ENCODE results near the gene PRKCE. TPM values are rescaled to one million over a fixed set of nuclear protein-coding genes. Genes with fewer than 3 reads are reported as not detected.

The PRKCE gene
- total RNA-seq, 1 experiment from 2014 or later, result 17.7 TPM

DNA sequence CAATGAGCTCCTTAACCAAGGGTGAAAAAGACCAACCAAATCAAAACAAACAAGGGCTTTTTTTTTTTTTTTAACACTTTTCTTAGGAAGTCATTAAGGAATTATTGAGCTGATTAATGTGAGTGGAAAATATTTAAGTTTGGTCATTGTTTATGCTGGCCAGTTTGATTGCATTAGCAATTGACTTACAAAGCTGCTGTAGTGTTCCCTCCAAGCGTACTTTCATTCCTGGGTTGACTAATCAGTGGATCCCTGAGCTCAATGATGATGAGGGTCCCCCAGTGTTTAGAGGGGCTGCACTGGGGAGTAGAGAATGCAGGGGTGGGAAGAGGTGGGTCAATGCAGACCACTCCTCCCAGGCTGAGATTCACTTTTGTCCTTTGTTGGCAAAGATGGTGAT is 119.3 kb downstream of the PRKCE start:
- no peaks in the 10 kb centered on the region for H3K27me3 Mint-ChIP-seq (ENCODE audit: unreplicated experiment)
- no peaks in the 10 kb centered on the region for H3K4me1 Mint-ChIP-seq (ENCODE audit: low read depth, unreplicated experiment)
- no peaks in the 10 kb centered on the region for H3K9me3 Mint-ChIP-seq (ENCODE audit: low read depth, unreplicated experiment)
- intact Hi-C loops (cut with micrococcal nuclease; ENCODE audit: unreplicated experiment), result no loop called here
- TF ChIP-seq, protein P1, sequence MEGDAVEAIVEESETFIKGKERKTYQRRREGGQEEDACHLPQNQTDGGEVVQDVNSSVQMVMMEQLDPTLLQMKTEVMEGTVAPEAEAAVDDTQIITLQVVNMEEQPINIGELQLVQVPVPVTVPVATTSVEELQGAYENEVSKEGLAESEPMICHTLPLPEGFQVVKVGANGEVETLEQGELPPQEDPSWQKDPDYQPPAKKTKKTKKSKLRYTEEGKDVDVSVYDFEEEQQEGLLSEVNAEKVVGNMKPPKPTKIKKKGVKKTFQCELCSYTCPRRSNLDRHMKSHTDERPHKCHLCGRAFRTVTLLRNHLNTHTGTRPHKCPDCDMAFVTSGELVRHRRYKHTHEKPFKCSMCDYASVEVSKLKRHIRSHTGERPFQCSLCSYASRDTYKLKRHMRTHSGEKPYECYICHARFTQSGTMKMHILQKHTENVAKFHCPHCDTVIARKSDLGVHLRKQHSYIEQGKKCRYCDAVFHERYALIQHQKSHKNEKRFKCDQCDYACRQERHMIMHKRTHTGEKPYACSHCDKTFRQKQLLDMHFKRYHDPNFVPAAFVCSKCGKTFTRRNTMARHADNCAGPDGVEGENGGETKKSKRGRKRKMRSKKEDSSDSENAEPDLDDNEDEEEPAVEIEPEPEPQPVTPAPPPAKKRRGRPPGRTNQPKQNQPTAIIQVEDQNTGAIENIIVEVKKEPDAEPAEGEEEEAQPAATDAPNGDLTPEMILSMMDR (IDR thresholded peaks at IDR 0.05; ENCODE audit: unreplicated experiment), result no peak
- CTCF ChIA-PET, result interaction anchor here (0.7 kb wide), 1 partner anchor 597 kb away, joined by 3 read pairs; no protein-coding TSS in a partner anchor
- no peak for DNase-seq
- H3K27ac Mint-ChIP-seq (ENCODE audit: unreplicated experiment), result no peak overlapping the region
- BruUV-seq (replicated peaks), result no TSS peak
- H3K4me3 Mint-ChIP-seq (ENCODE audit: low read depth, unreplicated experiment), result no peak overlapping the region
- no peaks in the 10 kb centered on the region for H3K36me3 Mint-ChIP-seq (ENCODE audit: insufficient read depth, unreplicated experiment)

DNA sequence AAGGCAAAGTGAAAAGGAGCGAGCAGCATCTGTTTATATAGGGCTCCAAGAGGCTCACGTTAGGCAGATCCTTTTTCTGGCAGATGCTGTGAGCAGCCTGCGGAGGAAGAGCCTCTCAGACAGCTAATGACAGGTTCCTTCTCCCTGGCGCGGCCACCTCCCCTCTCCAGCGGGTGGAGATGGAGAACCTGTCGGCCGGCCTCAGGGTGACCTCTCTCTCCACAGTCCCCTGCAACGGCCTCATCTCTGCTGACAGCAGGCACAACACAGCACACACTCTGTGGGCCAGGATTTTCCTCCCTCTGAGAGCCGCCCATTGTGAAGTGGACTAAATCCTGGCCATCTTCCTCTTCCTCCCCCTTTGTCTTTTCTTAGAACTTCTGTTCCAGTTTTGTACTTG is 119.8 kb downstream of the PRKCE start:
- CTCF ChIA-PET, result no interaction called here
- H3K27me3 Mint-ChIP-seq (ENCODE audit: unreplicated experiment), result no peaks in the 10 kb centered on the region
- TF ChIP-seq, protein P1 (IDR thresholded peaks at IDR 0.05; ENCODE audit: unreplicated experiment), result no peak
- no TSS peak for BruUV-seq (replicated peaks)
- H3K36me3 Mint-ChIP-seq (ENCODE audit: insufficient read depth, unreplicated experiment), result no peaks in the 10 kb centered on the region
- DNase-seq, result no peak
- intact Hi-C loops (cut with micrococcal nuclease; ENCODE audit: unreplicated experiment), result no loop called here
- H3K9me3 Mint-ChIP-seq (ENCODE audit: low read depth, unreplicated experiment), result no peaks in the 10 kb centered on the region
- H3K4me3 Mint-ChIP-seq (ENCODE audit: low read depth, unreplicated experiment), result no peak overlapping the region
- no peaks in the 10 kb centered on the region for H3K4me1 Mint-ChIP-seq (ENCODE audit: low read depth, unreplicated experiment)
- H3K27ac Mint-ChIP-seq (ENCODE audit: unreplicated experiment), result no peak overlapping the region

DNA sequence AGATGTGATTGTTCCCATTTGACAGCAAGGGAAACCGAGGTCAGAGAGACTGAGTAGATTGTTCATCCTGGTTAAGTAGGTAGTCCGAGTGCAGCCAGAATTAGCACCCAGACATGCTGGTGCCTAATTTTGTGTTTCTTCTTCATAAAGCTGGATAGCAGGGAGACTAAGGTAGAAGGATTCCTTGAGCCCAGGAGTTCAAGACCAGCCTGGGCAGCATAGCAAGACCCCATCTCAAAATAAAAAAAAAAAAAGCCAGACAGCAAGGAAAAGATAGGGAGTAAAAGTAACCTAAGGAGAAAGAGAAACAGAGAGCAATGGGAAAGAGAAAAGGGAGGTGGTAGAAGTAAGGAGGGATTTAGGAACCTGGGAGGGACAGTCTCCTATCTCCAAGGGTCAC is 120.6 kb downstream of the PRKCE start:
- no peak overlapping the region for H3K4me3 Mint-ChIP-seq (ENCODE audit: low read depth, unreplicated experiment)
- intact Hi-C loops (cut with micrococcal nuclease; ENCODE audit: unreplicated experiment), result no loop called here
- no TSS peak for BruUV-seq (replicated peaks)
- H3K4me1 Mint-ChIP-seq (ENCODE audit: low read depth, unreplicated experiment), result no peaks in the 10 kb centered on the region
- no peaks in the 10 kb centered on the region for H3K9me3 Mint-ChIP-seq (ENCODE audit: low read depth, unreplicated experiment)
- CTCF ChIA-PET, result no interaction called here
- no peak overlapping the region for H3K27ac Mint-ChIP-seq (ENCODE audit: unreplicated experiment)
- DNase-seq, result no peak
- TF ChIP-seq, protein P1 (IDR thresholded peaks at IDR 0.05; ENCODE audit: unreplicated experiment), result no peak
- H3K27me3 Mint-ChIP-seq (ENCODE audit: unreplicated experiment), result no peaks in the 10 kb centered on the region
- H3K36me3 Mint-ChIP-seq (ENCODE audit: insufficient read depth, unreplicated experiment), result no peaks in the 10 kb centered on the region

DNA sequence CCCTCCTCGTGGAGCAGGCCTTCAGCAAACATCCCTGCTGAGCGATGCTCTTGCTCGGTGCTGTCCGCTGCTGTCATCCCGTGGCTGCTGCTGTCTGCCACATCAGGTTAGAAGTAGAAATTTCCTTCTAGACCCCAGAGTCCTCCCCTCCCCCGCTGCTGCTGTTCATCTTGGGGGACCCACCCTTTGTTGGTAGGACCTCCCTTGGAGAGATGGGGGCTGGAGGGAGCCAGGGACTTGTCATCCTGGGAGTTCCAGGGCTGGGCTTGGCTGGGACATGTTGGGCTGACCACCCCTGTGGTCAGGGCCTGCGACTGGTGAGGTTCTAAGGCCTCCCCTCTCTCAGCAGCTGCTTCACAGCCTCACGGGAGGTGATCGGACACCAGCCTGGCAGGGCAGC is 122.4 kb downstream of the PRKCE start:
- H3K27me3 Mint-ChIP-seq (ENCODE audit: unreplicated experiment), result no peaks in the 10 kb centered on the region
- no peaks in the 10 kb centered on the region for H3K9me3 Mint-ChIP-seq (ENCODE audit: low read depth, unreplicated experiment)
- no peak overlapping the region for H3K4me3 Mint-ChIP-seq (ENCODE audit: low read depth, unreplicated experiment)
- TF ChIP-seq, protein P1 (IDR thresholded peaks at IDR 0.05; ENCODE audit: unreplicated experiment), result no peak
- H3K36me3 Mint-ChIP-seq (ENCODE audit: insufficient read depth, unreplicated experiment), result peaks cover 5% of the 10 kb centered on the region
- BruUV-seq (replicated peaks), result no TSS peak
- intact Hi-C loops (cut with micrococcal nuclease; ENCODE audit: unreplicated experiment), result no loop called here
- DNase-seq, result no peak
- no peak overlapping the region for H3K27ac Mint-ChIP-seq (ENCODE audit: unreplicated experiment)
- peaks cover 8% of the 10 kb centered on the region for H3K4me1 Mint-ChIP-seq (ENCODE audit: low read depth, unreplicated experiment)
- CTCF ChIA-PET, result no interaction called here

Measured in Calu3 (cell line).